ENCODE measurements around the gene CPLANE1. TPM values are rescaled to one million over a fixed set of nuclear protein-coding genes. Genes with fewer than 3 reads are reported as not detected.
"Not testable (repeated sequence)": the region's sequence is repeated elsewhere in the genome, so short reads cannot be mapped to it uniquely, and the experiment has no call there.

Gene CPLANE1
- total RNA-seq, 1 donor, result 6.5 TPM

DNA sequence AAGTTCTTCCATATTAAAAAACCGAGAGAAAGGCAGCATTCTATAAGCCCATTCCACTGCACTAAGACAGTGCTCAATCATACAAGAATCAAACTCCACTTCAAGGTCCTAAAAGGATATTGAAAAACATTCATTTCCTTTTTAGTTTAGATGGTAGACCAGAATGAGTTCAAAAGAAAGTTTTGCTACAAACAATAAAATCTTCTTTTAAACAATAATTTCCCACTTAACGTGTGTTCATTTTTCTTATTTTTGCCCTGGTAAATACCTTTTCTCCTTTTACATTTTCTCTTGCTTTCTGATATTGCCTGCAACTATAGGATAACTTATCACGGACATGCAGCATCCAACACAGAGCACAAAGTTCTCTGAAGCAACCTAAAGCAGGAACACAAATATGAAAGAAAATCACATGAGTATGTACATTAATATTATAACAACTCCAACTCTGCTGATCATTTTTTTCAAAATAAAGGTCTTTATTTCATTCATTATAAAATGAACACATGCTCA is 61.7 kb downstream of the CPLANE1 start:
- Histone ChIP-seq H3K4me1 (ENCODE audit: insufficient read depth, low read length) (no peaks in the 10 kb centered on the region), H3K4me3 (ENCODE audit: low read length) (no peak overlapping the region), H3K27me3 (ENCODE audit: insufficient read depth, low read length) (no peaks in the 10 kb centered on the region), H3K9me3 (ENCODE audit: low read depth, low read length) (no peaks in the 10 kb centered on the region)

DNA sequence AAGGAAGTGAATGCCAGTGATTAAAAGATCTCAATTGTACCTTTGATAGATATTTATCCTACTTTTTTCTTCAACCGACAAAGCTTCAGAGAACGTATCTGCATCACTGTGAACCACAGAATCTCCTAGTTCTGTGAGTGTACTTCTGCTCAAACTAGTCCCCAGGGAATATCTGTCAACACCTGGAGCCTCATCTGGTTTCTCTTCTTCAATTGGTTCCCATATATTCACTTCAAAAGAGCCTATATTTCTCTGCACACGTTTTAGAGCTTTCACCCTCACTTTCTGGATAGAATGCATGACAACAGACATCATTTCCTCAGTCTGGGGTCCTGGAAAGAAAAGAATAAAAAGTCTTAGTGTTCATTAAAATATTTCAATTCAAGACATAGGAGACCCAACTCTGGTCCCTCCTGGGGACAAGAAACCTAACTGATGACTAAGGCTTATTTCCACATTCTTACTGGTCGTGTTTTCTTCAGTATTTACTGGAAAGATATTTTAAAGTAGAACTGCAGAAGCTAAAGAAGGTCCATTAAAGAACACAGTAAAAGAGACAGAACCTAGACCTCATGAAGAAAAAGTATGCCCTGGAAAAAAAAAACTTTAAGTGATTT is 64.3 kb downstream of the CPLANE1 start:
- Histone ChIP-seq H3K9me3 (ENCODE audit: low read depth, low read length) (no peaks in the 10 kb centered on the region), H3K4me1 (ENCODE audit: insufficient read depth, low read length) (no peaks in the 10 kb centered on the region), H3K27me3 (ENCODE audit: insufficient read depth, low read length) (no peaks in the 10 kb centered on the region), H3K4me3 (ENCODE audit: low read length) (no peak overlapping the region)

DNA sequence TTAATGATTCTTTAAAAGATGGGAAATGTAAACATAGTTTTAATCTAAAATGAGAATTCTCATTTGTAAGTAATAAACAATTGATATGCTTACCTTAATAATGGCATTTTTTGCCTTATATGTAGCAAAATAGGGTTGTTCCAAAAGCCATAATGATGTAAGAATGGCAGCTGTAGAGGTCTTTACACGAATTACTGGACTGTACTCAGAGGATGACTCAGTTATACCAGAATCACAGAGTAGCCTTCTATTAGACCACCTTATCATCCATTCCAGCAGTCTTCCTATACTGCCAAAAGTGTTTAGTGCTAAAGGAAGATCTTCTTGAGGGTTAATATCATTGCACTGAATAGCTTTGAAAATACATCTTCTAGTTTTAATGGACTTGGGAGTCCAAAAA is 66.5 kb downstream of the CPLANE1 start:
- H3K4me1 ChIP-seq (ENCODE audit: insufficient read depth, low read length), result no peaks in the 10 kb centered on the region
- H3K4me3 ChIP-seq (ENCODE audit: low read length), result no peak overlapping the region
- no peaks in the 10 kb centered on the region for H3K9me3 ChIP-seq (ENCODE audit: low read depth, low read length)
- H3K27me3 ChIP-seq (ENCODE audit: insufficient read depth, low read length), result no peaks in the 10 kb centered on the region

DNA sequence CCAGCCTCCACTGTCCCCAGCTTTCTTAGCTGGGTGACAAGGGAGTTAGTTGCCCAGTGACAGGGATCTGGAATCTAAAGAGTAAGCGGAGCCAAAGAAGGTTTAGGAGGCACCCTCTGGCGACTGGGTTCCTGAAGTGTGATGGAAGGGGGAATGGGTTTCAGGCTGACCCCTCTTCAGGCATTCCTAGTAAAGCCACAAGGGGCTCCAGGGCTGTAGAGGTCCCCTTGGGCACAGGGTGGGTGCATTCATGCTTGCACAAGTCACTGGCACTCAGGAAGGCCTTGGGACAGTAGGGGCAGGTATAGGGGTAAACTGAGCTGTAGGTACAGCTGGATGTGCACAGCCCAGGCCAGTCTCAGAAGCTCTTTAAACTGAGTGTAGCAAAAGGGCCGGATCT is 74.2 kb downstream of the CPLANE1 start:
- no peaks in the 10 kb centered on the region for H3K27me3 ChIP-seq (ENCODE audit: insufficient read depth, low read length)
- H3K4me1 ChIP-seq (ENCODE audit: insufficient read depth, low read length), result no peaks in the 10 kb centered on the region
- H3K4me3 ChIP-seq (ENCODE audit: low read length), result no peak overlapping the region
- no peaks in the 10 kb centered on the region for H3K9me3 ChIP-seq (ENCODE audit: low read depth, low read length)

DNA sequence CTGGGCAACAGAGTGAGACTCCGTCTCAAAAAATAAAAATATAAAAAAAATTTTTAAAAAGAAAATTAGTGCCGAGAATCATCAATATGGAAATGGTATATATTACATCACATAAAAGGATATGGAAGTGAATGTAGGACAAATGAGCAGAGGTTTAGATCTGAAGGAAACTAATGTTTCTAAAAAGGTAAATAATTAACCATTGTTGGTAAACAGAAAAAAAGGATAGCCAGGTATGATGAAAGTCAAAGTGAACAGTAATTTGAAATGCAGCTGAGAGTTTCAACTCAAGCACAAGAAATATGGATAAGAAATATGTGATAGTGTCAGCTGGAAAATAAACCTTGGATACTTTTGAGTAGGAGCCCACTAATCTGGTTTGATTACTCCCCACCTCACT is 76.2 kb downstream of the CPLANE1 start:
- H3K4me1 ChIP-seq (ENCODE audit: insufficient read depth, low read length), result no peaks in the 10 kb centered on the region
- H3K27me3 ChIP-seq (ENCODE audit: insufficient read depth, low read length), result no peaks in the 10 kb centered on the region
- H3K4me3 ChIP-seq (ENCODE audit: low read length), result no peak overlapping the region
- H3K9me3 ChIP-seq (ENCODE audit: low read depth, low read length), result no peaks in the 10 kb centered on the region

DNA sequence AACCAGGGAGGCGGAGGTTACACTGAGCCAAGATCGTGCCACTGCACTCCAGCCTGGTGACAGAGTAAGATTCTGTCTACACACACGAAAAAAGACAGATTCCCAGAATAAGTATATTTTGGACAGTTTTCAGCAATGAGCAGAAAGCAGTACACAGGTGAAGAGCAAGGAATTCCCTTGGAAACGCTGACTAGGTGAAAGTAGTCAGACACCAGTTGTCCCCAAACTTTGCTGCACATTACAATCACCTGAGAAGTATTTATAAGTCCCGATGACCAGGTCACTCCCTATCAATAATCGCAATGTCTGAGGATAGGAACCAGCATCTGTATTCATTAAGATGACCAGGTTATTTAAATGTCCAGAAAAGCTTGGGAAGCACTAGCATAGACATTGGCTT is 78.3 kb downstream of the CPLANE1 start:
- no peaks in the 10 kb centered on the region for H3K4me1 ChIP-seq (ENCODE audit: insufficient read depth, low read length)
- no peaks in the 10 kb centered on the region for H3K27me3 ChIP-seq (ENCODE audit: insufficient read depth, low read length)
- no peaks in the 10 kb centered on the region for H3K9me3 ChIP-seq (ENCODE audit: low read depth, low read length)
- H3K4me3 ChIP-seq (ENCODE audit: low read length), result no peak overlapping the region

DNA sequence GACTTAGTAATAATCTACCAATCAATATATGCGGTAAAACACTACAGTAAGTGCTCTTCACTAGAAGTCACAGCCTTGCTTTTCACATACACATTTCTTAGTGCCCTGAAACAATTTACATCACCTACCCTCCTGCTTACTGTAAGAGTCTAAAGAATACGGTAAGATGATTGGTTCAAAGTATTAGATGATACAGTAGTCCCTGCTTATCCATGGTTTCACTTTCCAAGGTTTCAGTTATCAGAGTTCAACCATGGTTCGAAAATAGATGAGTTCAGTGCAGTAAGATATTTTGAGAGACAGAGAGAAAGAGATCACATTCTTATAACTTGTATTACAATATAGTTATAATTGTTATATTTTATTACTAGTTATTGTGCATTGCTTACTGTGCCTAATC is 83.0 kb downstream of the CPLANE1 start:
- Histone ChIP-seq H3K4me1 (ENCODE audit: insufficient read depth, low read length) (no peaks in the 10 kb centered on the region), H3K27me3 (ENCODE audit: insufficient read depth, low read length) (no peaks in the 10 kb centered on the region), H3K4me3 (ENCODE audit: low read length) (no peak overlapping the region), H3K9me3 (ENCODE audit: low read depth, low read length) (no peaks in the 10 kb centered on the region)

DNA sequence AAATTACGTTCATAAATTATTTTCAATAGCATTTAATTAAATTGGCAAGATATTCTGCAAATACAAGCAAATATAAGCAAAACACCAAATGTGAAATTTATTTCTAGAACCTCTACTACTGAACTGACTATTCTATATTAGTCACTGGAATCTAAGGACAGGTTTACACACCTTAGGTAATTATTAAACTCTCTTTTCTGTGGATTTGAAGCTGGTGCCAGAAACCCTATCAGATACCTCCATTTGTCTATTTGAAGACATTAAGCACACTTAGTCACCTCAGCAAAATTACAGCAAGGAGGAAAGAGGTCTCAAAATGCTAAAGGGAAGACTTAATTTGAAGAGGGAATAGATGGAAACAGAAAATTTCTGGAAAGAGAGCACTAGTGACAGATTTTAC is 83.4 kb downstream of the CPLANE1 start:
- H3K9me3 ChIP-seq (ENCODE audit: low read depth, low read length), result no peaks in the 10 kb centered on the region
- H3K4me3 ChIP-seq (ENCODE audit: low read length), result no peak overlapping the region
- H3K4me1 ChIP-seq (ENCODE audit: insufficient read depth, low read length), result no peaks in the 10 kb centered on the region
- no peaks in the 10 kb centered on the region for H3K27me3 ChIP-seq (ENCODE audit: insufficient read depth, low read length)

DNA sequence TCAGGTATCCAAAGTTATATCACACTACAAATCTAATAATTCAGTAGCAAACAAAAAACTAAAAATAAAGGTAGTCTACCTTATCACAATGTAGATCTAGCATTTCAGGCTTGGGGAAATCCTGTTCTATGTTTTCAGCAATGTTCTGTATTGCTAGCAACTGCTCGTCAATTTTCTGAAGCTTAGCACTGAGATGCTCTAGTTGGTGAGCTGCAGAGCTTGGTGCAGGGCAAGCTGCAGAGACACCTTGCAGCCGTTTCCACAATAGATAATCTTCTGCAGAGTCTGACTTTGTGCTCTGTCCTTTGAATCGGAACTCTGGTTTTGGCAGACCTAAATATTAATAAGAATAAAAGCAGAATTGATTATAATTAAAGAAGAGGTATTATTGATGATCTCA is 95.5 kb downstream of the CPLANE1 start:
- Histone ChIP-seq H3K4me1 (ENCODE audit: insufficient read depth, low read length) (no peaks in the 10 kb centered on the region), H3K4me3 (ENCODE audit: low read length) (no peak overlapping the region), H3K27me3 (ENCODE audit: insufficient read depth, low read length) (no peaks in the 10 kb centered on the region), H3K9me3 (ENCODE audit: low read depth, low read length) (no peaks in the 10 kb centered on the region)

DNA sequence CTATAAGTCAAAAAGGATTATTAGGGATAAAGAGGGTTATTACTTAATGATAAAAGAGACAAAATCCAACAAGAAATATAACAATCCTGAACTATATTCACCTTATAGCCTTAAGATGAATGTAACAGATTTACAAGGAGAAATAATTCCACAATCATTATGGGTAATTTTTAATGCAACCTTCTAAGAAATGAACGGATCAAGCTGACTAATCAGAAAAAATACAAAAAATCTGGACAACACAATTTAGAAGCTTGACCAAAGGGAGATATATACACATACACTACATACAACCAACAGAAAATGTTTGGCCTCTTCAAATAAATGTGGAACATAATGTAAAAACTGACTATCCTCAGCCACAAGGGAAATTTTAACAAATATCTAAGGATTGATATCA is 102.3 kb downstream of the CPLANE1 start:
- Histone ChIP-seq H3K4me1 (ENCODE audit: insufficient read depth, low read length) (no peaks in the 10 kb centered on the region), H3K4me3 (ENCODE audit: low read length) (no peak overlapping the region), H3K9me3 (ENCODE audit: low read depth, low read length) (peaks cover 7% of the 10 kb centered on the region), H3K27me3 (ENCODE audit: insufficient read depth, low read length) (no peaks in the 10 kb centered on the region)

DNA sequence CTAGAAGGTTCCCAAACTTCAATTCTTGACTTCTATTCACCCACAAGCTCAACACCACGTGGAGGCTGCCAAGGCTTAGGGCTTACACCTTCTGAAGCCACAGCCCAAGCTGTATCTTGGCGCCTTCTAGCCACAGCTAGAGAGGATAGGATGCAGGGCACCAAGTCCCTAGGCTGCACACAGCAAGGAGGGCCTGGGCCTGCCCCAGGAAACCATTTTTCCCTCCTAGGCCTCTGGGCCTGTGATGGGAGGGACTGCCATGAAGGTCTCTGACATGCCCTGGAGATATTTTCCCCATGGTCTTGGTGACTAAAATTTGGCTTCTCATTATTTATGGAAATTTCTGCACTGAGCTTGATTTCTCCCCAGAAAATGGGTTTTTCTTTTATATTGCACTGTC is 112.5 kb downstream of the CPLANE1 start:
- Histone ChIP-seq H3K9me3 (ENCODE audit: low read depth, low read length) (no peaks in the 10 kb centered on the region), H3K27me3 (ENCODE audit: insufficient read depth, low read length) (no peaks in the 10 kb centered on the region), H3K4me3 (ENCODE audit: low read length) (no peak overlapping the region), H3K4me1 (ENCODE audit: insufficient read depth, low read length) (no peaks in the 10 kb centered on the region)

DNA sequence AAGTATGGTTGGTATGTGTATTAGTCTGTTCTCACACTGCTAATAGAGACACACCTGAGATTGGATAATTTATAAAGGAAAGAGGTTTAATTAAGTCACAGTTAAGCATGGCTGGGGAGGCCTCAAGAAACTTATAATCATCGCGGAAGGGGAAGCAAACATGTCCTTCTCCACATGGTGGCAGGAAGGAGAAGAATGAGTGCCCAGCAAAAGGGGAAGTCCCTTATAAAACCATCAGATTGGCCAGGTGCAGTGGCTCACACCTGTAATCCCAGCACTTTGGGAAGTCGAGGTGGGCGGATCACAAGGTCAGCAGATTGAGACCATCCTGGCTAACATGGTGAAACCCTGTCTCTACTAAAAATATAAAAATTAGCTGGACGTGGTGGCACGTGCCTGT is 113.9 kb downstream of the CPLANE1 start:
- not testable (repeated sequence) for H3K27me3 ChIP-seq (ENCODE audit: insufficient read depth, low read length); H3K4me1 ChIP-seq (ENCODE audit: insufficient read depth, low read length); H3K9me3 ChIP-seq (ENCODE audit: low read depth, low read length); H3K4me3 ChIP-seq (ENCODE audit: low read length)

DNA sequence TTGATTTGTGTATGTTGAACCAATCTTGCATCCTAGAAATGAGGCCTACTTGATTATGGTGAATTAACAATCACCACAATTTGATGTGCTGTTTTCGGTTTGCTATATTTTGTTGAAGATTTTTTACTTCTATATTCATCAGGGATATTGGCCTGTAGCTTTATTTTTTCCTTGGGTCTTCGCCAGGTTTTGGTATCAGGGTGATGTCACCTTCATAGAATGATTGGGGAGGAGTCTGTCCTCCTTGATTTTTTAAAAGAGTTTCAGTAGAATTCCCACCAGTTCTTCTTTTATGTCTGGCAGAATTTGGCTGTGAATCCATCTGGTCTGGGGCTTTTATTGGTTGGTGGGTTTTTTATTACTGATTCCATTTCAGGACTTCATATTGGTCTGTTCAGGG is 115.2 kb downstream of the CPLANE1 start:
- Histone ChIP-seq H3K9me3 (ENCODE audit: low read depth, low read length) (no peaks in the 10 kb centered on the region), H3K4me1 (ENCODE audit: insufficient read depth, low read length) (no peaks in the 10 kb centered on the region), H3K27me3 (ENCODE audit: insufficient read depth, low read length) (no peaks in the 10 kb centered on the region), H3K4me3 (ENCODE audit: low read length) (no peak overlapping the region)

DNA sequence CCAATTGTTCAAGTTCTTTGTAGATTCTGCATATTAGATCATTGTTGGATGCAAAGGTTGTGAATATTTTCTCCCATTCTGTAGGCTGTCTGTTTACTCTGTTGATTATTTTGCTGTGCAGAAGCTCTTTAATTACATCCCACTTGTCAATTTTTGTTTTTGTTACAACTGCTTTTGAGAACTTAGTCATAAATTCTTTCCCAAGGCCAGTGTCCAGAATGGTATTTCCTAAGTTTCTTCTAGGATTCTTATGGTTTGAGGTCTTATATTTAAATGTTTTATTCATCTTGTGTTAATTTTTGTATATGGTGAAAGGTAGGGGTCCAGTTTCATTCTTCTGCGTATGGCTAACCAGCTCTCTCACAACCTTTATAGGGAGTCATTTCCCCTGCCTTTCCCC is 116.5 kb downstream of the CPLANE1 start:
- no peak overlapping the region for H3K4me3 ChIP-seq (ENCODE audit: low read length)

DNA sequence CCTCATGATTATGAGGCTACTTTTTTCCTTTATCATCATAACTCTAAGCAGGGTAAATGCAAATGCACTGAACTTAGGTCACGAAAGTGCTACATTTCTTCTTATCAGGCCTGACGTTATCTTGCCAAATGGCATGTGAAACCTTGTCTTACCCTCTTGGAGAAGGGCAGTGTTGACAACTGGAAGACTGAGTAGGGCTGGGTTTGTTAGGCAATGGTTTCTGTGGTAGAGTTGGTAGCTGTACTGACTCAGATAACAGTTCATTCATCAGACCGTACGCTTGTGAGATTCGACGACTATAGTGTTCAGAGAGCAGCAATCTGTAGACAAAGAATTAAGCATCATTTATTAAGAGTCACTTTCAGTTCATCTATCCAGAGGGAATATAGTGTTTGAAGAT is 127.7 kb downstream of the CPLANE1 start:
- no peaks in the 10 kb centered on the region for H3K4me1 ChIP-seq (ENCODE audit: insufficient read depth, low read length)
- H3K27me3 ChIP-seq (ENCODE audit: insufficient read depth, low read length), result no peaks in the 10 kb centered on the region
- no peaks in the 10 kb centered on the region for H3K9me3 ChIP-seq (ENCODE audit: low read depth, low read length)
- no peak overlapping the region for H3K4me3 ChIP-seq (ENCODE audit: low read length)

More for the DNA sequence above, 116.5 kb downstream of the CPLANE1 start:
- Histone ChIP-seq H3K9me3 (ENCODE audit: low read depth, low read length) (no peaks in the 10 kb centered on the region), H3K27me3 (ENCODE audit: insufficient read depth, low read length) (no peaks in the 10 kb centered on the region), H3K4me1 (ENCODE audit: insufficient read depth, low read length) (no peaks in the 10 kb centered on the region)

DNA sequence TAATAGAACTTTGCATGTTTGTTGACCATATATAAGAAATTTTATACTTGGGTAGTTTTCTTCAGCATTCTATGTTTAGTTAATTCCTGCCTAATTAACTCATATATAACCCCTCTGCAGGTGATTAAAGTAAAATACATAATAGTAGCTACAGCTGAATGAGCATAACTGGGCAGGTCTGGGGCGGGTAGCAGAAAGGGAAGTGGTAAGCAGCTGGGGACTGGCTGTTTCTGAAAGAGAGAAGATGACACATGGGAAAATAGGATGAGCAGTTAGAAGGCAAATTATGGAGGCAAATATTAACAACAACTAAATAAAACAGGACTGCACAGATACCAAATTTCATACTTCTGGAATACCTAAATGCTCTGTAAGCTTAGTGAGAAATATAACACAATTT is 128.1 kb downstream of the CPLANE1 start:
- Histone ChIP-seq H3K4me3 (ENCODE audit: low read length) (no peak overlapping the region), H3K27me3 (ENCODE audit: insufficient read depth, low read length) (no peaks in the 10 kb centered on the region), H3K4me1 (ENCODE audit: insufficient read depth, low read length) (no peaks in the 10 kb centered on the region), H3K9me3 (ENCODE audit: low read depth, low read length) (no peaks in the 10 kb centered on the region)

All from mononuclear cell (primary cell).